ENCODE measurements around the gene CCDC146.
"Not testable (repeated sequence)": the region's sequence is repeated elsewhere in the genome, so short reads cannot be mapped to it uniquely, and the experiment has no call there.

Gene CCDC146, protein sequence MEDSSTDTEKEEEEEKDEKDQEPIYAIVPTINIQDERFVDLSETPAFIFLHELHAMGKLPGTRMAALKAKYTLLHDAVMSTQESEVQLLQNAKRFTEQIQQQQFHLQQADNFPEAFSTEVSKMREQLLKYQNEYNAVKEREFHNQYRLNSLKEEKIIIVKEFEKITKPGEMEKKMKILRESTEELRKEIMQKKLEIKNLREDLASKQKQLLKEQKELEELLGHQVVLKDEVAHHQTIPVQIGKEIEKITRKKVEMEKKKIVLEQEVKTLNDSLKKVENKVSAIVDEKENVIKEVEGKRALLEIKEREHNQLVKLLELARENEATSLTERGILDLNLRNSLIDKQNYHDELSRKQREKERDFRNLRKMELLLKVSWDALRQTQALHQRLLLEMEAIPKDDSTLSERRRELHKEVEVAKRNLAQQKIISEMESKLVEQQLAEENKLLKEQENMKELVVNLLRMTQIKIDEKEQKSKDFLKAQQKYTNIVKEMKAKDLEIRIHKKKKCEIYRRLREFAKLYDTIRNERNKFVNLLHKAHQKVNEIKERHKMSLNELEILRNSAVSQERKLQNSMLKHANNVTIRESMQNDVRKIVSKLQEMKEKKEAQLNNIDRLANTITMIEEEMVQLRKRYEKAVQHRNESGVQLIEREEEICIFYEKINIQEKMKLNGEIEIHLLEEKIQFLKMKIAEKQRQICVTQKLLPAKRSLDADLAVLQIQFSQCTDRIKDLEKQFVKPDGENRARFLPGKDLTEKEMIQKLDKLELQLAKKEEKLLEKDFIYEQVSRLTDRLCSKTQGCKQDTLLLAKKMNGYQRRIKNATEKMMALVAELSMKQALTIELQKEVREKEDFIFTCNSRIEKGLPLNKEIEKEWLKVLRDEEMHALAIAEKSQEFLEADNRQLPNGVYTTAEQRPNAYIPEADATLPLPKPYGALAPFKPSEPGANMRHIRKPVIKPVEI

GRCh38 chr7:77121860-77122681 is at the start of gene CCDC146:
TSS of gene CCDC146 (plus strand) at chr7:77122615. CDS start at chr7:77167669, 45,054 bp downstream.
- peak; percentile 62 for FAIRE-seq

DNA sequence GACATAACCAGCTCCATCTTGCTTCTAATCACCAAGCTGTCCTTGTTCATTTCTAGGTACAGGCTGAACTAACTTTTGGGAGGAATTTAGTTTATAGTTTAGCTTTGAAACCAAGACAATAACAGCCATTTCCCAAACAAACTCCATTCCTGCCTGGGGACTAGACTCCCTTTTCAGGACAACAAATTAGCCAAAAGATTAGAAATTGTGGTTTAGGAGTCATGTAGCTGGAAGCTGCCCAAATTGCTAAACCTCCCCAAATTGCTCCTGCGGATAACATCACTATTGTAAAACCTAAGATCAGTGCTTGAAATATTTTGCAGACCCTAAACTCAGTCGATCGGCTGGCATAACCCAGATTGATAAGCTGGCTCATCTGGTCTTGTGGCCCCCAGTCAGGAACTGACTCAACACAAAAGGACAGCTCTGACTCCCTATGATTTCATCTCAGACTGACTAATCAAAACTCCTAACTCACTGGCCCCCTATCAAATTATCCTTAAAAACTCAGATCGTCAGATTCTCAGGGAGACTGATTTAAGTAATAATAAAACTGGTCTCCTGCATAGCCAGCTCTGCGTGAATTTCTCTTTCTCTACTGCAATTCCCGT is 47.5 kb upstream of the CCDC146 start:
- FAIRE-seq, result not testable (repeated sequence)

GRCh38 chr7:77077060-77077459 is 45.4 kb upstream of the CCDC146 start:
- not testable (repeated sequence) for FAIRE-seq

GRCh38 chr7:77079112-77079511 is 43.3 kb upstream of the CCDC146 start:
- FAIRE-seq, result not testable (repeated sequence)

DNA sequence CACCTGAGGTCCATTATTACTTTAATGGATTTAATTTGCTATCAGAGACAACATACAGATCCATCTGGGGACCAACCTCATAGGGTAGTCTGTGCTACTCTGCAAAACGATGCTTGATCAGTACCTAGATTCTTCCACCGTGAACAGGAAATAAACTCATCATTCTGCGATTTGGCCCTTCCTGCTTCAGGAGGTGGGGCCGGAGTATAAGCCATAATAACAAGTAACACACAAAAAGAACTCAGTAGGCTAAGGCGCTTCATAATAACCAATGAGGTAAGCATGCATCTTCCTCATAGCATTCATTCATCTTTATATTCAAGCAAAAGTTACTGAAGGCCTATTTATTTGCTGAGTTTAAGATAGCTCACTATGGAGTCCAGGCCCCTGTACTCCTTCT is 42.8 kb upstream of the CCDC146 start:
- not testable (repeated sequence) for FAIRE-seq

GRCh38 chr7:77080236-77080635 is 42.2 kb upstream of the CCDC146 start:
- FAIRE-seq, result not testable (repeated sequence)

GRCh38 chr7:77082192-77082591 is 40.2 kb upstream of the CCDC146 start:
- FAIRE-seq, result not testable (repeated sequence)

- FAIRE-seq, result not testable (repeated sequence)
Measured at GRCh38 chr7:77092301-77092700, 30.1 kb upstream of the CCDC146 start.

GRCh38 chr7:77100501-77100900 is 21.9 kb upstream of the CCDC146 start:
- FAIRE-seq, result not testable (repeated sequence)

DNA sequence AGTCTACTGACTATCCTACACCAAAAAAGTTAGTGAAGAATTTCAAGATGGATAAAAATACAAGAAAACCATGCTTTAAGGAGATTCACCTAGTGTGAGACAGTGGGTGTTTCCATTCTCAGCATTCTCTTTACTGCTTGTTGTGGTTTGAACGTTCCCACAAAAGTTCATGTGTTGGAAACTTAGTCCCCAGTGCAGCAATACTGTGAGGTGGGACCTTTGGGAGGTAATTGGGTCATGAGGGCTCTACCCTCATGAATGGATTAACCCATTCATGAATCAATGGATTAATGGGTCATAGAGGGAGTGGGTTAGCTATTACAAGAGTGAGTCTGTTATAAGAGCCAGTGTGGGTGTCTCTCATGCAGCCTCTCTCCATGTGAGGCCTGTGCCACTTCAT is 21.2 kb upstream of the CCDC146 start:
- not testable (repeated sequence) for FAIRE-seq

GRCh38 chr7:77102671-77103070 is 19.7 kb upstream of the CCDC146 start:
- FAIRE-seq, result not testable (repeated sequence)

- FAIRE-seq, result not testable (repeated sequence)
Measured at GRCh38 chr7:77105904-77106303, 16.5 kb upstream of the CCDC146 start.

GRCh38 chr7:77107659-77108058 is 14.8 kb upstream of the CCDC146 start:
- FAIRE-seq, result not testable (repeated sequence)

DNA sequence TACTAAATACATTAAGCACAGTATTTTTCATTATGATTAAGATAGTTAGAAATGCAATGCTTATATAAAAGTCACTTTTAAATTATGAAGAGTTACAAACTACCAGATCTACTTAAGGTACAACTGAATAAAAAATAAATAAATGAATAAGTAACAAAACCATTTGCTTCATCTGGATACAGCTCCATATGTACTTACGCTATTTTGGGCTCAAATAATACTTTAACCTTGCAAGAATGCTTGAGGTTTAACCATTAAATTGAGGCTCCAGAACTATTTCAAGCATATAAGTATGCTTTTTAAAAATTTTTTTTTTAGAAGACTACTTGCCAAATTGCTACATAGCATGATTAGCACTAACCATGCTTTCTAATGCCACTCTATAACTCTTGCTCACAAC is 14.1 kb upstream of the CCDC146 start:
- FAIRE-seq, result peak; percentile 41

GRCh38 chr7:77112719-77113306 is 9.6 kb upstream of the CCDC146 start:
- peak; percentile 99 for FAIRE-seq

DNA sequence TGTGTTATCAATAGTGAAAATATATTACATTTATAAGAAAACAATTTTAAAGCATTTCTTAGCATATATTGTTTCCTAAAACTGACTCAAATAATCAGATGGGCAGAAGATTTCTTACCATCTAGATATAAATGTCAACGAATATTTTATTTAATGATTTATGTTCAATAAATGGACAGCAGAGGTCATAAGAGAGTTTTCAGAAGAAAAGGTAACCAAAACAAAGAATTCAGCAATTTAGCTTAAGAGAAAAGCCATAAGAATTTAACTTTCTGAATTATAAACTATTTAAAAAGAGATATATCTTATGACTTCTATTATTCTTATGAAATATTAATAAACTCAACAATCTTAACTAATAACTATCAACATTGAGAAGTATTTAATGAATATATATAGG is 3.1 kb downstream of the CCDC146 start:
- peak; percentile 95 for FAIRE-seq

- FAIRE-seq, result not testable (repeated sequence)
Measured at GRCh38 chr7:77127009-77127408, 4.6 kb downstream of the CCDC146 start.

- not testable (repeated sequence) for FAIRE-seq
Measured at GRCh38 chr7:77128582-77129410, 6.4 kb downstream of the CCDC146 start.

GRCh38 chr7:77131781-77132180 is 9.4 kb downstream of the CCDC146 start:
- not testable (repeated sequence) for FAIRE-seq

DNA sequence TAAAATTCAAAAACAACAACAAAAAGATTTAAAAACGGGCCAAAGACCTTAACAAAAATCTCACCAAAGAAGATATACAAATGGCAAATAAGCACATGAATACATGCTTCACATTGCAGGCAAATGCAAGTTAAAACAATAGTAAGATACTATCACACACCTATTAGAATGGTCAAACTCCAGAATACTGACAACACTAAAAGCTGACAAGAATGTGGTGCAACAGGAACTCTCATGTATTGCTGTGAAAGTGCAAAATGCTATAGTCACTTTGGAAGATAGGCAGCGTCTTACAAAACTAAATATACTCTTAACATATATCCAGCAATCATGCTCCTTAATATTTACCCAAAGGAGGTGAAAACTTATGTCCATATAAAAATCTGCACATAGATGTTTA is 16.3 kb downstream of the CCDC146 start:
- FAIRE-seq, result not testable (repeated sequence)

DNA sequence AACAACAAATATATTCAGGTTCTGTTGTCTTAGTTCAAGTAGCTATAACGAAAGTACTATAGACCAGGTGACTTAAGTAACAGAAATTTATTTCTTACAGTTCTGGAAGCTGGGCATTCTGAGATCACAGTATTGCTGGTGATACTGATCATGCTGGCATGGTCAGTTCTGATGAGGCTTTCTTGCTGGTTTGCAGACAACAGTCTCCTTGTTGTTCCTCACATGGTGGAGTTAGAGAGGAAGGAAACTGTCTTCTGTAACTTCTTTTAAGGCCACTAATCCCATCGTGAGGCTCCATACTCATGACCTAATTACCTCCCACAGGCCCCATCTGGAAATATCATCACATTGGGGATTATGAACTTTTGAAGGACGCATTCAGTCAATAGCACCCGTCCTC is 17.9 kb downstream of the CCDC146 start:
- FAIRE-seq, result not testable (repeated sequence)
